Chondrocyte (in vitro differentiated cells): ENCODE measurements around the gene CRIP3. TPM values are rescaled to one million over a fixed set of nuclear protein-coding genes. Genes with fewer than 3 reads are reported as not detected.
"Not testable (repeated sequence)": the region's sequence is repeated elsewhere in the genome, so short reads cannot be mapped to it uniquely, and the experiment has no call there.

Source experiments
- DNase-seq: peaks from one replicate; pipeline ENCODE4 v3.0.0; 2021; ENCODE audit warnings: mixed read lengths, low spot score
- H3K27ac Mint-ChIP-seq: one replicate; pipeline ENCODE4 v1.8.0; 2021; ENCODE audit warnings: mild to moderate bottlenecking, moderate library complexity, mixed read lengths; ENCODE audit not compliant: unreplicated experiment
- H3K27me3 Mint-ChIP-seq: 2 replicates; pipeline ENCODE4 v1.8.0; 2021; ENCODE audit warnings: low read depth, mixed read lengths
- H3K36me3 Mint-ChIP-seq: 2 replicates; pipeline ENCODE4 v1.8.0; 2021; ENCODE audit warnings: low read depth, mixed read lengths
- H3K4me1 Mint-ChIP-seq: 2 replicates; pipeline ENCODE4 v1.8.0; 2021; ENCODE audit warnings: low read depth, mild to moderate bottlenecking, mixed read lengths
- H3K4me3 Mint-ChIP-seq: one replicate; pipeline ENCODE4 v1.8.0; 2021; ENCODE audit warnings: mild to moderate bottlenecking, moderate library complexity, mixed read lengths; ENCODE audit not compliant: unreplicated experiment
- H3K9me3 Mint-ChIP-seq: 2 replicates; pipeline ENCODE4 v1.8.0; 2021; ENCODE audit warnings: low read depth, mixed read lengths
- total RNA-seq: library from RNA; stranded (reverse); gene quantifications from 3 replicates; pipeline ENCODE4 v1.2.1, GENCODE V29; 2021
- TF ChIP-seq, protein P1 (sequence below): fragments of 200-600 bp; sonication (generic); IDR thresholded peaks from 2 replicates; pipeline ENCODE4 v1.5.0; 2021; ENCODE audit warnings: antibody characterized with exemption, mild to moderate bottlenecking, moderate library complexity

The CRIP3 gene
- total RNA-seq, 1 donor from 2014 or later, result 0.47 TPM

DNA sequence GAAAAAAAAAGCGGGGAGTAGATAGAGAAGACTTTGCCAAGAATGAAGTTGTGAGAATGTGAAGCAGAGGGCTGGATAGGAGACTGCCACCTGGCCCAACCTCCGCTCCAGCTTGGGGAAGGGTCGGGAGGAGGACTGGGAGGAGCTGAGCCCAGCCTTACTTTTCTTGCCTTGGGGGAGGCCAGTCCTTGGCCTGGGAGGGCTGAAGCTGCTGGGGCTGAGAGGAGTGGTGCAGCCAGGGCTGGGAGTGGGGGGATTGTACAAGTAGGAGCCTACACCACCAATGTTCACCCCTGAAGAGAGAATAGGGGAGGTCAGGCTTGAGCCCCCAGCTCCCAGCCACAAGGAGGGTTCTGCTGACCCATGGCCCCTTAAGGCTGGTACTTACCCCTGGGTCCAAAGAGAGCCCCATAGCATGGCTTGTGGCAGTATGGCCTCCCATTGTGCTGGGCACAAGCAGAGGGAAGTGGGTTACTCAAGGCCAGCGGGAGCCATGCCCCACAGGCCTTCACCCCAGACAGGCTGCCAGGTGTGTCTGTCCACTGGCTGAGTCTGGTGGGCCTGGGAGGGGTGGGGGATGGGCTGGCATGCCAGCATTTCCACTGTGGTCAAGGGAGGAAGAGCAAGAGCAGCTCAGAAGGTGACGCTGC is 1.1 kb downstream of the CRIP3 start:
- Mint-ChIP-seq H3K9me3 (no peaks in the 10 kb centered on the region), H3K4me1 (peaks cover 7% of the 10 kb centered on the region), H3K36me3 (no peaks in the 10 kb centered on the region), H3K27me3 (peaks cover 7% of the 10 kb centered on the region), H3K27ac (no peak overlapping the region), H3K4me3 (no peak overlapping the region)
- no peak for DNase-seq
- TF ChIP-seq, protein P1, sequence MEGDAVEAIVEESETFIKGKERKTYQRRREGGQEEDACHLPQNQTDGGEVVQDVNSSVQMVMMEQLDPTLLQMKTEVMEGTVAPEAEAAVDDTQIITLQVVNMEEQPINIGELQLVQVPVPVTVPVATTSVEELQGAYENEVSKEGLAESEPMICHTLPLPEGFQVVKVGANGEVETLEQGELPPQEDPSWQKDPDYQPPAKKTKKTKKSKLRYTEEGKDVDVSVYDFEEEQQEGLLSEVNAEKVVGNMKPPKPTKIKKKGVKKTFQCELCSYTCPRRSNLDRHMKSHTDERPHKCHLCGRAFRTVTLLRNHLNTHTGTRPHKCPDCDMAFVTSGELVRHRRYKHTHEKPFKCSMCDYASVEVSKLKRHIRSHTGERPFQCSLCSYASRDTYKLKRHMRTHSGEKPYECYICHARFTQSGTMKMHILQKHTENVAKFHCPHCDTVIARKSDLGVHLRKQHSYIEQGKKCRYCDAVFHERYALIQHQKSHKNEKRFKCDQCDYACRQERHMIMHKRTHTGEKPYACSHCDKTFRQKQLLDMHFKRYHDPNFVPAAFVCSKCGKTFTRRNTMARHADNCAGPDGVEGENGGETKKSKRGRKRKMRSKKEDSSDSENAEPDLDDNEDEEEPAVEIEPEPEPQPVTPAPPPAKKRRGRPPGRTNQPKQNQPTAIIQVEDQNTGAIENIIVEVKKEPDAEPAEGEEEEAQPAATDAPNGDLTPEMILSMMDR, result no peak

DNA sequence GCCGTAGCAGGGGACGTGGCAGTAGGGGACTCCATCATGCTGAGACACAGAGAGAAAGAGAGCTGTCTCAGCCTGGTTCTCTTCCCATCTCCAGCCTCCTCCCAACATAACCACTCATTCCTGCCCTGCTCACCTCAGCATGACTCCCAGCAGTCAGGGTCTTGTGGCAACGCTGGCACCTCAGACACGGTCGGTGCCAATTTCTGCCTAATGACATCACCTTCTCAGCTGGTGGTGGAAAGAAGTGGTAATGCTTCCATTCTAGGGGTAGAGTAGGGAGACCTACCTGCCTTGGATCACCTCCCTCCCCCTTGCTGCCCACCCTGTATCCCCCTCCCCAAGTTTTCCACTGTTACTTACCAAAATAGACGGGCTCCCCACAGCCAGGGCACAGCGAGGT is 2.5 kb downstream of the CRIP3 start:
- Mint-ChIP-seq H3K27me3 (peaks cover 17% of the 10 kb centered on the region), H3K4me3 (no peak overlapping the region), H3K9me3 (no peaks in the 10 kb centered on the region), H3K4me1 (peaks cover 7% of the 10 kb centered on the region), H3K36me3 (no peaks in the 10 kb centered on the region), H3K27ac (no peak overlapping the region)
- TF ChIP-seq, protein P1, result no peak
- no peak for DNase-seq

DNA sequence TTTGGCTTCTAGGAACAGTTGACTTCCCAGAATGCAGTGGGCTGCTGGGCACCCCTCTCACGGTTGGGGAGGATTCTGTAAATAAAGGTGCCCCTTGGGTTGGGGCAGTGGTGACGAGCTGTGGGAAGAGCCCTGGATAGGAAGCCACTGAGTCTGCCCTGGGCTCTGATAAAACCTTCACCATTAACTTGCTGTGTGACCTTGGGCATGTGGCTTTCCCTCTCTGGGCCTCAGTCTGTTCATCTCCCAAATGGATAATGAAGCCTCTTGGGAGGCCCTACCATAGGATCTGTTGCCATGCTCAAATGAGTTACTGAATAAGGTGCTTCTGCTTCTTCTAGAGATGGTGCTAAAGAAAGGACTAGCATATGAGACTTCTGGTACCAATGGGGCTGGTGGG is 3.7 kb downstream of the CRIP3 start:
- H3K27me3 Mint-ChIP-seq, result peaks cover 19% of the 10 kb centered on the region
- no peak overlapping the region for H3K4me3 Mint-ChIP-seq
- no peaks in the 10 kb centered on the region for H3K36me3 Mint-ChIP-seq
- no peak overlapping the region for H3K27ac Mint-ChIP-seq
- TF ChIP-seq, protein P1, result no peak
- DNase-seq, result no peak
- H3K9me3 Mint-ChIP-seq, result no peaks in the 10 kb centered on the region
- peaks cover 7% of the 10 kb centered on the region for H3K4me1 Mint-ChIP-seq

DNA sequence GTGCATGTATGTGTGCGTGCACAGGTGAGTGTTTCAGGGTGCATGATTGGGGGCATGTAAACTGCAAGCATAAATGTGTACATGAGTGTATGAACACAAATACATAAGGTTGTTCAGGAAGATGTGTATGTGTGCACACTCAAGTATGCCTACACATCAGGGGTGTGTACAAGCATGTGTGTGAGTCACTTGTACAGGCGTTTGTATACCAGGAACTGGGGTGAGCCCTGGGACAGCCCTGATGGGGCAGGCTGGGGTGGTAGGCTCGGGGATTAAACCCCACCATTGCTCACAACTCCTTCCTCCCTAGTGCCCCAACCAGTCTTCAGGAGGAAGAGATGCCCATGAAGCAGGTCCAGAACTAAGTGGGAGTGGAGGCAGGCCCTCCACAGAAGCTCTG is 4.3 kb downstream of the CRIP3 start:
- H3K27ac Mint-ChIP-seq, result no peak overlapping the region
- peaks cover 21% of the 10 kb centered on the region for H3K27me3 Mint-ChIP-seq
- no peak overlapping the region for H3K4me3 Mint-ChIP-seq
- no peaks in the 10 kb centered on the region for H3K9me3 Mint-ChIP-seq
- TF ChIP-seq, protein P1, result no peak
- H3K4me1 Mint-ChIP-seq, result peaks cover 7% of the 10 kb centered on the region
- no peaks in the 10 kb centered on the region for H3K36me3 Mint-ChIP-seq
- DNase-seq, result no peak

DNA sequence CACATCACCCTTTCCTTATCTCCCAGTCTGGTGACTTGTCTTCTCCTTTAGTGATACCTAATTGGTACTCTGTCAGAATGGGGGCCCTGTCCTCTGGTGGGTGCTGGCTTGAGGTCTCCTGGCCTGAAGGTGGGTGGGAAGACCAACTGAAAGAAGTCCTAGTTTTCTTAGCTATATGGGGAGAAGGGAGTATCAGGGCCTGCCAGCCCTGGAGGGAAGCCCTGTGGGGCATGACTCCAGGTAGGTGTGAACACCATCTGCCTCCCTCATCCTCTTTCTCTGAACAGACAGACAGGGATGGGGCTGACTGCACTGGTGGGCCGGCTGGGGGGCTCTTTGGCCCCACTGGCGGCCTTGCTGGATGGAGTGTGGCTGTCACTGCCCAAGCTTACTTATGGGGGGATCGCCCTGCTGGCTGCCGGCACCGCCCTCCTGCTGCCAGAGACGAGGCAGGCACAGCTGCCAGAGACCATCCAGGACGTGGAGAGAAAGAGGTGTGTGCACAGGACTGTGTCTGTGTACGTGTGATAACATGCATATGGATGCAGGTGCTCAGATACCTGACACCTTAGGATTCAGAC is 4.8 kb downstream of the CRIP3 start:
- Mint-ChIP-seq H3K4me1 (peaks cover 6% of the 10 kb centered on the region), H3K27me3 (peaks cover 21% of the 10 kb centered on the region), H3K36me3 (no peaks in the 10 kb centered on the region), H3K27ac (no peak overlapping the region), H3K9me3 (no peaks in the 10 kb centered on the region), H3K4me3 (no peak overlapping the region)
- no peak for DNase-seq
- TF ChIP-seq, protein P1, result no peak

DNA sequence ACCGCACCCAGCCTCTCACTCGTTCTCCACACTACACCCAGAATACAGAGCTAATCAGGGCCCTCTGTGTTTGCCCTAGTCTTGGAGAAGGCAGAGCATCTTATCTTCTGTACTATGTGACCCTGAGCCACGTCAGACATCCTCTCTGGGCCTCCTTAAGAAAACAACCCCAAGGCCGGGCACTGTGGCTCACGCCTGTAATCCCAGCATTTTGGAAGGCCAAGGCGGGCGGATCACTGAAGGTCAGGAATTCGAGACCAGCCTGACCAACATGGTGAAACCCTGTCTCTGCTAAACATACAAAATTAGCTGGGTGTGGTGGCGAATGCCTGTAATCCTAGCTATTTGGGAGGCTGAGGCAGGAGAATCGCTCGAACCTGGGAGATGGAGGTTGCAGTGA is 5.6 kb downstream of the CRIP3 start:
- not testable (repeated sequence) for H3K36me3 Mint-ChIP-seq, DNase-seq, H3K4me1 Mint-ChIP-seq, H3K27ac Mint-ChIP-seq, H3K9me3 Mint-ChIP-seq, H3K4me3 Mint-ChIP-seq
- peaks cover 21% of the 10 kb centered on the region for H3K27me3 Mint-ChIP-seq
